ENCODE data around the gene INCA1.

INCA1 gene

GRCh38 chr17:4947411-4948165 is 49.7 kb downstream of the INCA1 start:
- no peak for DNase-seq

- no peak for DNase-seq
Measured at GRCh38 chr17:4947010-4947410, 50.3 kb downstream of the INCA1 start.

GRCh38 chr17:4946312-4946976 is 50.9 kb downstream of the INCA1 start:
- DNase-seq: no peak

GRCh38 chr17:4945944-4946280 is 51.4 kb downstream of the INCA1 start:
- DNase-seq: no peak

GRCh38 chr17:4945176-4945943 is 52.0 kb downstream of the INCA1 start:
- DNase-seq: no peak

GRCh38 chr17:4944554-4945175 is 52.7 kb downstream of the INCA1 start:
- DNase-seq: no peak

GRCh38 chr17:4944163-4944553 is 53.2 kb downstream of the INCA1 start:
- DNase-seq: no peak

GRCh38 chr17:4942760-4943508 is 54.4 kb downstream of the INCA1 start:
- no peak for DNase-seq

GRCh38 chr17:4941319-4941610 is 56.1 kb downstream of the INCA1 start:
- DNase-seq: no peak

GRCh38 chr17:4940555-4941318 is 56.6 kb downstream of the INCA1 start:
- DNase-seq: no peak

- DNase-seq: peak; percentile 88
Measured at GRCh38 chr17:4939796-4940554, 57.3 kb downstream of the INCA1 start, which contains the start of the genes RNF167 and SLC25A11. RNF167 (plus strand) TSS chr17:4940268; CDS start chr17:4940910, 642 bp downstream. SLC25A11 (minus strand) TSS chr17:4940046; CDS start chr17:4939910, 136 bp downstream.

GRCh38 chr17:4939546-4939795 is 57.9 kb downstream of the INCA1 start:
- DNase-seq: no peak

GRCh38 chr17:4938688-4939545 is 58.4 kb downstream of the INCA1 start:
- no peak for DNase-seq

Data from NCI-H2029 treated with DMSO at 0.1 percent for 48 hours (cell line).